ENCODE data around the gene SLC25A30. TPM values are rescaled to one million over a fixed set of nuclear protein-coding genes. Genes with fewer than 3 reads are reported as not detected.

SLC25A30 gene
- polyA plus RNA-seq, 6 donors from 2014 or later, result 2.5 to 4.0 (median 3.1) TPM; not detected in 1

Other genes starting within 250 kb of the SLC25A30 start
- under 1 TPM in 3 of 6 donors, not detected in 3; 0.21 to 0.40 (median 0.35) TPM for gene KCTD4, start 217.3 kb downstream of the SLC25A30 start, polyA plus RNA-seq (ENCODE audit: low read depth in 6 of 6)
- gene TPT1, start 77.2 kb downstream of the SLC25A30 start, polyA plus RNA-seq (ENCODE audit: low read depth in 6 of 6), result 1,000 to 10,000 TPM; 1,189 to 2,468 (median 2,211) TPM
- gene COG3, start 46.6 kb upstream of the SLC25A30 start, polyA plus RNA-seq (ENCODE audit: low read depth in 6 of 6), result 10 to 100 TPM; 12.4 to 63.1 (median 29.9) TPM
- not detected for gene ERICH6B, start 197.4 kb upstream of the SLC25A30 start, polyA plus RNA-seq (ENCODE audit: low read depth in 6 of 6)

Data from naive B cell (primary cell).